Stimulated activated CD8-positive, alpha-beta memory T cell treated with anti-CD3 and anti-CD28 coated beads, Interleukin-4, amount 100 ng/mL, for 24 hours (primary cell): ENCODE measurements around the gene FAM78A.
"Not testable (repeated sequence)": the region's sequence is repeated elsewhere in the genome, so short reads cannot be mapped to it uniquely, and the experiment has no call there.

Experiments
- DNase-seq: peaks from one replicate; pipeline ENCODE4 v3.0.0-alpha.2; 2020; ENCODE audit warnings: low read depth

The FAM78A gene

DNA sequence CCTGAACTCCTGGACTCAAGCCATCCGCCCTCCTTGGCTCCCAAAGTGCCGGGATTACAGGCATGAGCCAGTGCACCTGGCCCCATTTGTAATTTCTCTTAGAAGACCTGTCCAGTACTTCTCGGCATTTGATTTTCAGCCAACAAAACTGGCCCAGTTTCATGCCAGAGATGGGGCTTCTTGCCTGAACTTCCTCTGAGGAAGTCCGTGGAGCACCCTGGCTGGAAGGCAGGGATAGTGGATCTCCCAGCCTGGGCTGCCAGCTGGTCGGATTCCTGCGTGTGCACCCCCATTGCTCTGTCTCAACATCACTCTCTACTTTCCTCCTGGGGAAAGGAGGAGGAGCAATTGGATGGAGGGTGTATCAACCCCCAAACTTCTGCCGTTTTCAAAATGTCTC is 39.0 kb downstream of the FAM78A start:
- DNase-seq = no peak

DNA sequence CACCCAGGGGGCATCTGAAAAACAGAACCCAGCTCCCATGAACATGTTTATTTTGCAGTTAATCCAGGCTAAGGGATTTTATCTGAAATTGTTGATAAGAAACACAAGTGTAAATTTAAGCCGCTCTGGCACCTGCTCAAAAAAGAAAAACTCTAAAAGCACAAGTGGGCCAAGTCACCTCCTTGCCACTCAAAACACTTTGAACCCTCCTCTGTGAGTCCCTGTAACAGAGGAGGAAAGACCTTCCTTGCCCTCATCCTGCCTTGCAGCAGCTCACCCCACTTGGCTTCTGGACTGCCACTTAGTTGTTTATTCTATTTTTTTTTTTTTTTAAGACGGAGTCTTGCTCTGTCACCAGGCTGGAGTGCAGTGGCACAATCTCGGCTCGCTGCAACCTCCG is 39.5 kb downstream of the FAM78A start:
- no peak for DNase-seq

DNA sequence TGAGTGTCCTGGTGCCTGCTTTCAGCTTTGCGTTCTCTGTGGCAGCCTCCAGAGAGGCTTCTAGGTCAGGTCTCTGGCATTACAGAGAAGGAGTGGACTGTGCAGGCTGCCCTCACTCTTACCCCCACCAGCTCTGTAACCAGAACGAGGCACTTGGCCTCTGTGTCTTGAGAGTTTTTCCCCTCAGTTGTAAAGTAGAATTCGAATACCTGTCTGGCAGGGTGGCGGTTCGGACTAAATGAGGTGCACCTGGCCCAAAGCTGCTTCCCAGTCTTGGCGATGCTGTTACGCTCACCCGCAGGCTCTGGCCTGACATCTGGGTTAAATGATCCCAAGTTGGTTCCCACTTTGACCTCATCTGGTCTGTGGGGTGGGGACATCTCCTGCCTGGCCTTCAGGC is 40.1 kb downstream of the FAM78A start:
- no peak for DNase-seq

DNA sequence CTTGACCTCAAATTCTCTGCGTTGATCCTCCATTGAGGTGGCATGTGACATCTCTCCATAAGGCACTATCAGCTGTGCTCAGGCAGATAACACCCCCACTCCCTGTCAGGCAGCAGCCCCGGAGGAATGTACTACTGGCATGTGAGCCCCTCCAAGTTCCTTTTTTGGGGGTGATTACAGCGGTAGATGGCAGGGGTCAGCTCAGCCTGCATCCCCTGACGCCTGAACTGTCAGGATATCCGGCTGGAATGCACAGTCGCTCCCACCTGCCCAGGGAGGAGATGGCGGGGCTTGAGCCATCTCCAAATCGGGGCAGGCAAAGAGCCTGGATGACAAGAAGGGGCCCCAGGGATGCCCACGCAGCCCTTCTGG is 40.8 kb downstream of the FAM78A start:
- DNase-seq = no peak

DNA sequence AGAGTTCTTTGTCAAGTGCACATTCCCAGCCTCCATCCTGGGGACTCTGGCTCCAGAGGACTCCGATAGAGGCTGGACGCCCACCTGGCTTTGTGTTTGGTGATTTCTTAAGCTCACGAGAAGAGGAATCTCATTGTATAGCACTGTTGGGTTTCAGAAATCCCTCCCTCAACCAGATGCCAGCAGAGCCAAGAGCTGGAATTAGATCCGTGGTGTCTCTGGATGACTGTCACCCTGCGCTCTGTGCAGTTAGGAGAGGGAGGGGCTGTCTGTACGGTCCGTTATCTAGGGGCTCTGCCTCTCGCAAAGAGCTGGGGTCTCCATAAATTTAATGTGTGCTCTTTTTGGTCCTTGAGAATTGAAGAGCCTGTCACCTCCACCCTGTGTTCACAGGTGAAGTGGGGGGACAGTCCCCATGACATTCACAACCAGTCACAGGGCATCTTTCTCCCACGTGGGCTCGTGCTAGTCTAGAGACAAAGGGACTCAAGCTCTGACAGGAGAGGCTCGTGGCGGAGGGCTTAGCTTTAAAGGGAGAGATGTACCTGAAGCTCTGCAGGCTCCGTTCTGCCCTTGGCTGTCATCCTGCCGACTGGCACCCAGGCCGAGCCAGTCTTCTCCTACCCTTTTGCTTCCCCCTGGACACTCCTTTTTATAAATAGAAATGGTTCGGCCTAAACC is 41.4 kb downstream of the FAM78A start:
- no peak for DNase-seq

DNA sequence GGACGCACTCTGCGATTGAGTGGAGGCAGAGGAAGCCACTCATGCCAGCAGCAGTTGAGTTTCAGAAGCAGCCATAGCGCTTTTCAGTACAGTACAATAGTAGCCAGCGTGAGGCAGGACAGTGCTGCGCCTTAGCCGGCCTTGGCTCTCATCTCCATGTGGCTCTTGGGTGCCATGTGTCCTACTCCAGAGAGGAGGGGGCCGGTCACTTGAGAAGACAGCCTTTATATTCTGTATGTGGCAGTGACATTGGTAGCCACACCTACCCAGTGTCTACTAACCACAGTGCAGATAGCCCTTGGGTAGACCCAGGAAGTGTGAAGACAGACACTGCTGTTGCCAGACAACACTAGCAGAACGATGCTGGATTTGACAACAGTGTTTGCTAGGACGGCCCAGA is 42.3 kb downstream of the FAM78A start:
- DNase-seq = no peak

DNA sequence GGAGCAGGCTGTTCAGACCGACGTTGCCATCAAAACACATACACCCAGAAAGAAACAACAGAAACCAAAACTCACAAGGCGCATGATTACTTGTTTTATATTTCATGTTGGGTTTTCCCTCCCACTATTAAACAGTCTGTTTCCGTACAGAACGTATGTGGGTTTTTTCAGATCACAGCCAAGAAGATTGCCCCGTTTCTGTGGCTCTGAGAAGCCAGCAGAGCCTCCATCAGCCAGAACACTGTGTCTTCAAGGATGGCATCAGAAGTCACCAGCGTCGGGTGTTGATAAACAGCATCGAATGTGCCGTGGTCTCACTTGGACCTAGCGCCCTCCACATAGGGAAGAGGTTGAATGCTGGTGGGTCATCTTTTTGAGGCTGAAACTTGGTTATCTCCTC is 42.8 kb downstream of the FAM78A start:
- DNase-seq = no peak

DNA sequence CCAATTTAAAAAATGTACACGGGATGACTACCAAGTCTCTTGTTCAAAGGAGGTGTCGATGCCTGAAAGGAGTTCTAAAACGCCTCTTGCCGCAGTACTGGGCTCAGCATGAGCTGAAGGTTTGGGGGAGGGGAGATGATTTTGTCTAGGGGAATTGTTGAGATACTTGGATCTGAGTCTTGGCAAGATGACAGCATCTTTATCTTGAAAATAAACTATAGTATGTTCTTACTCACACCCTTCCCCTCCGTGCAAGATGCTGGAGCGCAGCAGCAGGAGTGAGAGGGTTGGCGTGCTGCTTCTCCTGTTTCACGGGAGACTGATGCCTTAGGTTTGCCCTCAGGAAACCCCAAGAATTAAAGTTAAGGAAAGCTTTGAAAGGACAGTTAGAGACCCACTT is 47.3 kb downstream of the FAM78A start:
- no peak for DNase-seq

DNA sequence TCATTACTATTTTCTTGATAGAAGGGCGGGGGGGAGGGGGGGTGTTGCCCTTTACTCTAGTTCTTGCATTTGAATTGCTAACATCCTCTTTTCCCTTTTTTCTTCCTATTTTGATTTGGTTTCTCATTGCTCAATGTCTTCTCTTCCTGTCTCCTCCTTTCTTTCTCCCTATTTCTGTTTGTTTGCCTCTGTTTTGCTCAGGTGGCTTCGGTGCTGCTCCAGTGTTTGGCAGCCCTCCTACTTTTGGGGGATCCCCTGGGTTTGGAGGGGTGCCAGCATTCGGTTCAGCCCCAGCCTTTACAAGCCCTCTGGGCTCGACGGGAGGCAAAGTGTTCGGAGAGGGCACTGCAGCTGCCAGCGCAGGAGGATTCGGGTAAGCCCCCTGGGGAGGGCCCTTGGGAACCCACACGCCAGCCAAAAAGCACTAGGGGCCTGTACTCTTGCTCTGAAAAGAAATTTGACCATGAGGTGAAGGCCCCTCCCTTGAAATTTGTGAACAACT is 48.3 kb downstream of the FAM78A start:
- DNase-seq = no peak

DNA sequence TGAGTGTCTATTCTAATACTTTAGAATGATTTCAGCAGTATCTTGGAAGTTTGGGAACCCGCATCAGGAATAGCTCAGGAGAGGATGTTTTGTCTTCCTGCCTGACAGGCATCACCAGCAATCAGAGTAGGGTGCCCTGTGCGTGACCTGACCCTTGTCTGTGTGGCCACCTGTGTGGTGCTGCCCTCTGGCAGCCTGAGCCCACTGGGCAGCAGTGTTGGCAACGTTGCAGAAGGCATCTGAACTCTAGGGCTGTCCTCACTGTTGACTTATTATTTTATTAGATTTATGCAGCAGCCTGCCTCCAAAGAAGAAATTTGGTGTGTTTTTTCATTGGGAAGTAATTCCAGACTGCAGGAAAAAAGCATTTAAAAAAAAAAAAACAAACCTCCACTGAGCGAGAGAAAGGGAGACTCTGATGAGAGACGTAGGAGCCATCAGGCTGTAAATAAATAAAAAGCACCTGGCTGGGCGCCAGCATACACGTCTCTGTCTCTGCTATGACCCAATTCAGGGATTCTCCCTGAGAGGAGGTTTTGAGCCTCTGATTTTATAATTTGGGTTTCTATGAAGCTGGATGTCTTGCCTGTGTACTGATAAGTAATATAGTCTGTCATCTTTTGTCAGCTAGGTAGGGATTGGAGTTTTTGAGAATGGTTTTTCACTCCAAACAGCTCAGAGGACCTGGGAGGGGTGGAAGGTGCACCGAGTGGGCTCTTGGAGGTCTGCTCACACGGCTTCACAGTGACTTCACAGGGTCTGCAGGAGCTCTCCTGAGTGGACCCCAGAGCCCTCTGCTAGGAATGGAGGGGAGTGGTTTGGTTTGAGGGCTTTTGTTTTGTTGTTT is 49.0 kb downstream of the FAM78A start:
- DNase-seq = no peak

DNA sequence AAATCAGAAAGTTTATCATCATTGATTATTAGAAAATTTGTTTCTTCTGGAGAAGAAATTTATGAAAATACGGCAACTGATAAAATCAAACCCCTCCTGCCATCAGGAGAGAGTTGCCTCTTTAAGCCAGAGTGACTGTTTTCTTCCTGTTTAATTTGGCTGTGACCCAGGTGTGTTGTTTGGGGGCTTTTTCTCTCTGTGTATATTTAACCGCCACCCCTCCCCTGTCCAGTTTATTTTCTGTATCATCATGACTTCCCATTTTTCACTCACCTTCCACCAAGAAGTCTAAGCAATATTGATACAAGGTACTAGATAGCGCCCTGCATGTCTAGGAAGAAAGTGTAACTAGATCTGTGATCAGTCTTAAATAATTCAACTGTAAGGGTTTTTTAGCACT is 50.1 kb downstream of the FAM78A start:
- no peak for DNase-seq

DNA sequence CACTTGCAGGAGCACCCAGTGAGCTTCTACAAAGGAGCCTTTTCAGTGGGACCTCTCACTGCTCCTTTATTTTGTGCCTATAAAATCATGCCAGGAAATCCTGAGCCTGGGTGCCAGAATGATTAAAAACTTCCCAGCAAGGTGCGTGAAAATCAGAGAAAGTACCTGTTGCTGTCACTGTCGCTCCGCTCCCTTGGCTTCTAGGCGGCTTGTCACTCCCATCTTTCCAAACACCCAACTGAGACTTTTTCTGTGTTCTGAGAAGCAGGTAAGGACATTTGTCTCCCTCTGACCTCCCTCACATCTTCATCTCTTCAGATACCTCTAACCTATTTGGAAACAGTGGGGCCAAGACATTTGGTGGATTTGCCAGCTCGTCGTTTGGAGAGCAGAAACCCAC is 53.9 kb downstream of the FAM78A start:
- no peak for DNase-seq

DNA sequence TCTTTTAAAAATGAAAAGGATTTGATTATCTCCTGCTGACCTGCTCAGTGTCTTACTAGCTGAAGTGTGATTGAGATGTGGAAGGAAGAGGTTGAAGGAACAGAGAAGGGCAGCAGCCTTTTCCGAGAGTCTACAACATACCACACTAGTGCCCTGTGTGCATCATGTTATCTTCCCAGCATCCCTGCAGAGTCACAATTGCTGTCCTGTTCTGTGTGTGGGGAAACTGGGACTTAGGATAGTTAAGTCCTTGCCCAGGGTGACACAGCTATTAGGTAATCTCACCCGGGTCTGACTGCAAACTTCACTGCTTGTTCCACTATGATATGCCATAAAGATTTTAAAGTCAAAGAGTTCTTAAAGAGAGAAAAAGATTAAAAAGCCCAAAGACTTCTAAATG is 55.8 kb downstream of the FAM78A start:
- no peak for DNase-seq

DNA sequence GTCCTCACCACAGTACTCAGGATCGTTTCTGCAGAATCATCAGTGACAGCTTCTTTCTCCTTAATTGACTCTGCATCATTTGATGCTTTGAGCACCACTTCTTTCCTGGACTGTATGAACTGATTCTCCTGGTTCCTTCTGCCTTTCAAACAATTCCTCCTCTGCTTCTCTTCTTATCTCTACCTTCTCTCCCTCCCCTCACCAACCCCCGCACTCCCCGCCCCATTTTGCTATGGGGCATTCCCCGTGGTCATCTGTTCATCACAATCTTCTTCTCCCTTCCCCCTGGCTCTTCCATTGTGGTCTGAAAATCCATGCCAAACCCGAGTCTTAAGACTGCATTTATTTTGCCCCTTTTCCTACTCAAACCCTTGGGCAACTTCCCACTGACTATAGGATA is 57.9 kb downstream of the FAM78A start:
- DNase-seq = no peak

DNA sequence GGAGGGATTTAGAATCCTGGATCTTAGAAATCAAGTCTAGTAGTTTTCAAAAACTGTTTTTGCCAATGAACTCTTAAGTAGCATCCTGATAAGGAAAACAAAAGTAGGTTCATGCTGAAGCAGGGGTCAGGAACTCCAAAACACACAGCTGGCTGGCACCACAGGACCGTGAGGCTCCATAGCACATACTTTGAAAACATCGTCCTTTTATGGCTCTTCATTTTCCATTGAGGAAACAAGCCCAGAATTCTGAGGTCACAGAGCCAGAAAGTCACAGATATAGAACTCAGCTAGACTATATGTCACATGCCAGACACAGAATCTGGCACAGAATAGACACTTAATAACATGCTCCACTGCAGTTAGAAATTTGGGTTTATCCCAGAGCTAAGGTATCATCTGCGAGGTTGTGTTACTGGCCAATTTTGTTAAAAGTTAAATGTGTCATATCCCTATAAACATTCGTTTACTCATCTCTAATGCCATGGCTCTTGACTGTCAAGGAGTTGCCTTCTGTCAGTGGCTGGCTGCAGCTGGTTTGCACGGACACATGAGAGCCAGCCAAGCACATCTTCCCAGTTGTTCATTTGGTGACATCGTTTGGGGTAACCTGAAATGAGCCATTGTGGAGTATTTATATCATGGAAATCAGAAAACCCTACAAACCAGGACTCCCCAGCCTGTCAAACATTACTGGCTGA is 58.8 kb downstream of the FAM78A start:
- DNase-seq = no peak

DNA sequence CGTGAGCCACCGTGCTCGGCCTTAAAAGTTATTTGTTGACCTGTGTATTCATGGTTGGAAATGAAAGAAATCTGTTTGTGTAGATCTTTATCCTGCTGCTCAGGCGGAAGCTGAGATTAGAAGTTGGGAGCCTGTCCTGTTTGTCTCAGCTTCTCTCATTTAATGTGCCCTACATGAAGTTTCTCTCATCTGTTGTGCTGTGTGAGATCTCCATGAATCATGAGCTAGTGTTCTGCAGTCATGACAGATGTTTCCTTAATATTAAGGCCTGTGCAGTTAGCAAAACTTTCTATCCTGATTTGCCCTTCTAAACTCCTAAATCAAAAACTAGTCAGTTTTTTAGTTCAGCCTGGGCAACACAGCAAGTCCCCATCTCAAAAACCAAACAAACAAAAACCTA is 59.5 kb downstream of the FAM78A start:
- no peak for DNase-seq

DNA sequence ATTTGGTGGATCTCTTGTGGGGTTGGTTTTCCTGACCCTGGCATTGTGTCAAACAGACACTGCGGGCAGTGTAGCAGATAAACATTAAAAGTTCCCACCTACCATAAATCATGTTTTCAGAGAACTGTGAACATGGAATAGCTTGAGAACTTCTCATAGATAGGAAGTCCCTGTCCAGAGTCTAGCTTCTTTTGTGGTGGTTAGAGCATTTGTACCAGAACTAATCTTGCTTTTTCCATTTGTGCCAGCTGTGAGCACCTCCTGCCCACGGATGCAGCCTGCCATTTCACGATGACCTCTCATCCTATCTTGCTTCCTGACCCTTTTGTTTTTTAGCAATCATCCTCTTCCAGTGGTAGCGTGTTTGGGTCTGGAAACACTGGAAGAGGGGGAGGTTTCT is 61.4 kb downstream of the FAM78A start:
- DNase-seq = no peak

DNA sequence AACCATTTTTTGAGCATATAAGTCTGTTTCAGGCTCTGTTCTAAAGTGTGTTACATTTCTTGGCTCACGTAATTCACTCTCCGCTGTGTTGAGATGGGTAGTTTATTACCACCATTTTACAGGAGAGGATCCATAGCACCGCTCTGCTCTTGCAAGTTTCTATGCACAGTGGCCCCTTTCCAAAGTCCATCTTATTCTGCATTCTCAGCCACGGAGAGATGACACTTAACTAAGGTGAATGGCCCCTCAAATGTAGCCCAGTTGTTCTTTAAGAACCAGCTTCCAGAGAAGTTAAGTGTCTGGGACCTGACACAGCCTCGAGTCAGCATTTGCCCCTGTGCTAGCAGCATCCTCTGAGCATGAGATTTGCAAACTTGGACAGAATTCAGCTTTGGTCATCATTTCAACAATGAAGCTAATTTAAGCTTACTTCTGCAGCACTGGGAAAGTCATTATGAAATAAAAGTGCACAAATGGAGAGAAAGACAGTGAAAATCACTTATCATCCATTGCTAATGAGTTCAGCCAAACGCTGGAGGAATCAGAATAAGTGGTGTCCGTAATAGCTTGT is 61.9 kb downstream of the FAM78A start:
- no peak for DNase-seq

DNA sequence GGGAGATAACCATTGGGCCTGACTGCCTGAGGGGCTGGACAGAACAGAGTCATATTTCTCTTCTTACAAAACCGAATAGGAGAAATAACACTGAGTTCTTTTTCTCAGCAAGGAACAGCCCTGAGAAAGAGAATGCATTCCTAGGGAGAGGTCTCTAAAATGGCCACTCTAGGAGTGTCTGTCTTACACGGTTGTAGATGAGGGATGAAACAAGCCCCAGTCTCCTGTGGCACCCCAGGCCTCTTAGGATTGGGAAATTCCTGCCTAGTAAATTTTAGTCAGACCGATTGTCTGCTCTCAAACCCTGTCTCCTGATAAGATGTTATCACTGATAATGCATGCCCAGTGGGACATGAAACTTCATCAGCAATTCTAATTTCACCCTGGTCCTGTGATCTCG is 64.4 kb downstream of the FAM78A start:
- DNase-seq = not testable (repeated sequence)
